Left kidney (tissue), 2 donors: ENCODE measurements around the gene C19orf81. TPM values are rescaled to one million over a fixed set of nuclear protein-coding genes. Genes with fewer than 3 reads are reported as not detected.

Source experiments
- DNase-seq: peaks from one replicate; pipeline ENCODE4 v3.0.0-alpha.2; 2013
- polyA plus RNA-seq: library from polyadenylated mRNA; unstranded; fragments of 120-200 nt; gene quantifications from one replicate; pipeline ENCODE4 v1.2.1, GENCODE V29; 2013; ENCODE audit not compliant: insufficient read length

The C19orf81 gene
- polyA plus RNA-seq, 1 donor, result 1.00 TPM

DNA sequence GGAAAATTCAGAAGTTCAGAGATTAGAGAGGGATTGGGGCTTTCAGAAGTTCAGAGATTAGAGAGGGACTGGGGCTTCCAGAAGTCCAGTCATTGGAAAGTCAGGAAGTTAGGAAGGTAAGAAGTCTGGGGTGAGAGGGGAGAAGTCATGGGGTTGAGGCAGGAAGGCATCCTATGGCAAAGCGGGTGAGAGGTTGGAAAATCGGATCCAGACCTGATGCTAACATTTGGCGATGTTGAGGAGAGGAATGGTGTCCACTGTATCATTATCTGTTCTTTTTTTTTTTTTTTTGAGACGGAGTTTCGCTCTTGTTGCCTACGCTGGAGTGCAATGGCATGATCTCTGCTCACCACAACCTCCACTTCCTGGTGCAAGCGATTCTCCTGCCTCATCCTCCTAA, 20.7 kb upstream of the C19orf81 start:
- no peak for DNase-seq

DNA sequence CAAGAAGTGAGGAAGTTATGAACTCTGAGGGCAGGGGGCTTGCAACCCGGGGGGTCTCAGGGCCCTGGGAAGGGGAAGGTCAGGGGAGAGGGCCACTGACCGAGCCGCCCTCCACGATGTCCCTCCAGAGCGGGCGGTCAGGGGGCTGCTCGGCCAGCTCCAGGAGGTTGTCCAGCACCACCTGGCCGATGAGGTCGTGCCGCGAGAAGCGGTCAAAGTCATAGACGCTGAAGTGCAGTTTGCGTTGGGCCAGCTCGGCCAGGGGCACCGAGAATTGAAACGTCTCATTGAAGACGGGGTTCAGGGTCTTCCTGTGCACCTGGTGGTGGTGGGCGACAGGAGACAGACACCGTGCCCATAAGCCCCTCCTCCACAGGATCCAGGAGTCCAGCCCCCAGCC, 20.1 kb upstream of the C19orf81 start:
- no peak for DNase-seq

GRCh38 chr19:50629801-50630200, 19.4 kb upstream of the C19orf81 start:
- DNase-seq, result no peak

- DNase-seq, result no peak
Observed at GRCh38 chr19:50632151-50632835, 17.0 kb upstream of the C19orf81 start.

GRCh38 chr19:50633359-50633758, 15.9 kb upstream of the C19orf81 start:
- DNase-seq, result no peak

- no peak for DNase-seq
Observed at GRCh38 chr19:50633973-50634372, 15.3 kb upstream of the C19orf81 start.

- no peak for DNase-seq
Observed at GRCh38 chr19:50636317-50637085, 12.7 kb upstream of the C19orf81 start.

DNA sequence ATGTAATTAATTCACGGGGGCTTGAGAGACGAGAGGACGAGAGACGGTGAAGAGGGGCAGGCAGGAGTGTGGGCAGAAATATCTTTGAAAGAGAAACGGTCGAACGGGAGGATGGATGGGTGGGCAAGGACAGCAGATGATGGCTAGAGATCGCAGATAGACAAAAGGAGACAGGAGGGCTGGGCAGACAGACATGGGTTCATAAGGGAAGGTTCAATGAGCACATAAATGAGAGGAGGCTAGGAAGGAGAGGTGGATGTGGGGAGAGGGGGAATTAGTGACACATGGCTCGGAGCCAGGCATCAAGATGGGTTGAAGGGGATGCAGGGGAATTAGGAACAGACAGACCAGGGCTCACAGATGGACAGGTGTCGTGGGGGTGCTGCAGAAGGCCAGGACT, 10.6 kb upstream of the C19orf81 start:
- no peak for DNase-seq

DNA sequence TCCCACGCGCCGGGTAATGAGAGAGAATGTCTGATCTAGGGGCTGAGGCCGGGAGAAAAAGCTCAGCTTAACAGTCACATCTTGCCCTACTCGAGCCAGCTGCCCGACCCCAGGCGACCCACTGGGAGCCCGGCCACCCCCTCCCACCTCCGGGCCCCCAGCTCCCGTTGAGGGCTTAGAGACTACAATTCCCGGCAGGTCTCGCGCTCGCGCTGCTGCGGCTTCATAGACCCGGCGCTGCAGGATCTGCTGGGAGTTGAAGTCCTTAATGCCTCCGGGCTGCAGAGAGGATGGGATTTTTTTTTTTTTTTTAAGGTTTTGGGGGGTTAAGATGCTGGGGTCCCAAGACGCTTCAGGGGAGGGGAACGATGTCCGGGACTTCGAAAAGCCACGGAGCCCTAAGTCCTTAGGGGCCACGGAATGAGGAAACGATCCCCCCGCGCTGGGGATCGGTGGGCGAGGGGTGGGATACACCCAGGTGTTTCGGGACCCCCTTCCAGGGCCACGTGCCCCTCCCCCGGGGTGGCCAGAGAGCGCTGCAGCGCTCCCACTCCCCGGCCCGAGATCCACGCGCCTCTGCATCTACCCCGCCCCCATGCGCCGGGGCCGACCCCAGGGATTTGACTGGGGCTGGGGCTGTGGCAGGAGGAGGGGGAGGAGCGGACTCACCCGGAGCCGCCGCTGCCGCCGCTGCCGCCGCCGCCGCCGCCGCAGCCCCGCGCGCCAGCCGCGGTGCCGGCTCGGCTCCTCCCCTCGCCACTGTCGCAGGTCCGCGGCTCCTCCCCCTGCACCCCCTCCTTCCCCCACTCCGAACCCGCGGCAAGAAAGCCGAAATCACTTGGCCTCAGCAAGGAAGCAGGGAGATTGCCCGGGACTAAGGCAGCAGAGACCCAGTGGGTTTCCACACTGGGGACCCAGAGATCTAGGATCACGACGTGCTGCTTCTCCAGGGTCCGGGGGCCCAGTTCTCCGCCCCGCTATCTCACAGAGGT, 9.8 kb upstream of the C19orf81 start, which contains the start of gene SYT3:
TSS of gene SYT3 (minus strand) at position 761 of the 992 bp plus-strand sequence. CDS start 2,470 bp downstream, outside the sequence.
- peak; percentile 38 for DNase-seq

GRCh38 chr19:50640368-50640767, 8.9 kb upstream of the C19orf81 start:
- no peak for DNase-seq

GRCh38 chr19:50644315-50644915, 4.8 kb upstream of the C19orf81 start:
- DNase-seq, result no peak

DNA sequence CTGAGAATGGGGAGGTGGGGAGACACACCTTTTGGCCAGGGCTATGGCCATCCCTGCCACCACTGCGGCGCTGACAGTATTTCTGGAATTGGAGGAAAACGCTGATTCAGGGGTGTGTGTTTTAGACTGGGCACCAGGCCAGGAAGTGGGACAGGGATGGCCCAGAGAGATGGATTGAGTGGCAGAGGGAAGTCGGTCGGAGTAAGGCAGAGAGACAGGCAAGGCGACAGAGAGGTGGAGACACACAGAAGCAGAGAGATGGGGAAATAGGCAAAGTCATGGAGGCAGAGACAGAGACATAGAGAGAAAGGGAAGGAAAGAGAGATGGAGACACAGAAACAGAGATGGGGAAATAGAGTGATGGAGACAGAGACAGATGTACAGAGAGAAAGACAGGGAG, 4.1 kb upstream of the C19orf81 start:
- DNase-seq, result no peak

DNA sequence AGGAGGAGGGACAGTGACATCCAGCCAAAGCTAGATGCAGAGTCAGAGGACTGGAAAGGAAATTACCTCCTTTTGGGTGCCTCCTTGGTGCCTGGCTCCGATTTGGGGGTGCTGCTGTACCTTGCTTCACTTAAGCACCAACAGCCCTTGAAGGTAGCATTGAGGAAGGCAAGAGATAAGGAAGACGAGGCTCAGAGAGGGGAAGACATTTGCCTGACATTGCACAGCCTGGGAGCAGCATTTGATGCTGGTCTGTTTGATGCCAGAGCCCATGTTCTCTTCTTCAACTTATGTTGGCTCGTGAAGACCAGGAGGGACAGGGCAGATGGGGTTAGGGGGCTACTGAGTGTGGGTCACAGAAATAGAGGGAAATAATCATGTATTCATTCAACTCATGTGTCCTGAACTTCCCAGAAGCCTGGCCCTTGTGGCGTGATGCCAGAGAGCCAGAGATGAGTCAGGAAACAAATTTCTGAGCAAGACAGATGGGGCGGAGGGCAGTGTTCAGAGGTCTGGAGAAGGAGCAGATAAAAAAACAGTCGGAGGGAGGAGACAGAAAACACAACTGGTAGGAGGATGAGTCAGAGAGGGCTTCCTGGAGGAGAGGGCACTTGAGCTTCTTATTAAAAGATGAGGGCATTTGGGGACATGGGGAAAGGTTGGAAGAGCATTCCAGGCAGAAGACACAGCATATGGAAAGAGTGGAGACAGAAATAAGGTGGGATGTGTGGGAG, 3.0 kb upstream of the C19orf81 start:
- DNase-seq, result no peak

- no peak for DNase-seq
Observed at GRCh38 chr19:50647879-50648615, 1.2 kb upstream of the C19orf81 start.

- no peak for DNase-seq
Observed at GRCh38 chr19:50648659-50649058, 586 bp upstream of the C19orf81 start.

GRCh38 chr19:50651174-50651573, 1.9 kb downstream of the C19orf81 start:
- DNase-seq, result no peak

DNA sequence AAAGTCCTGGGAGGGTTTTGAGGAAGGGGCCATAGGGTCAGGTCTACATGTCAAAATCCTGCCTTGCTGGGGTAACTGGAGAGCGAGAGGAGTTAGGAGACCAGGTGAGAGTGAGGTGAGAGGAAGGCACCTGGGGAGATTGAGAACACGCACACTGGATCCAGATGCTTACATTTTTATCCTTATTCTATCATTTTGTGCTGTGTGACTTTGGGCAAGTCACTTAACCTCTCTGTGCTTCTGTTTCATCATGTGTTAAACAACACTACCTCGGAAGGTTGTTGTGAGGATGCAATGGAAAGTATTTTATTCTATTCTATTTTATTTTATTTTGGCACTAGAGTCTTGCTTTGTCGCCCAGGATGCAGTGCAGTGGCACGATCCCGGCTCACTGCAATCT, 3.5 kb downstream of the C19orf81 start:
- no peak for DNase-seq

GRCh38 chr19:50654882-50655281, 5.6 kb downstream of the C19orf81 start:
- no peak for DNase-seq

GRCh38 chr19:50657222-50657669, 8.0 kb downstream of the C19orf81 start:
- DNase-seq, result no peak

GRCh38 chr19:50657712-50658440, 8.6 kb downstream of the C19orf81 start:
- peak; percentile 99 for DNase-seq
